IMR-90 (cell line): ENCODE results near the gene RFX5. TPM values are rescaled to one million over a fixed set of nuclear protein-coding genes. Genes with fewer than 3 reads are reported as not detected.

Experiments used
- CTCF ChIP-seq: conservative IDR thresholded peaks from 2 replicates; pipeline ENCODE4 v1.5.1; 2012; ENCODE audit warnings: mild to moderate bottlenecking, low read depth, low read length, improper control_type of control experiment
- polyA plus RNA-seq, 3 experiments: library from polyadenylated mRNA; depleted of rRNA; stranded (reverse); fragments of >200 nt; gene quantifications; 2 replicates each; pipeline ENCODE4 v1.2.3, GENCODE V29; 2012; ENCODE audit warnings: low replicate concordance in 1 of 3
- total RNA-seq: library from RNA; depleted of rRNA; stranded (reverse); fragments of >200 nt; gene quantifications from 2 replicates; pipeline ENCODE4 v1.2.3, GENCODE V29; 2012

RFX5 gene
- total and polyA plus RNA-seq, 2 of the 4 experiments (the other 2 are of a cell fraction): 29.3 to 44.4 TPM

- TF ChIP-seq CTCF: no peak
Observed at GRCh38 chr1:151327223-151327902, 19.7 kb downstream of the RFX5 start, which contains the start of gene PI4KB (continued).
